H54 (cell line): ENCODE results near the gene HMX2.
"Not testable (repeated sequence)": the region's sequence is repeated elsewhere in the genome, so short reads cannot be mapped to it uniquely, and the experiment has no call there.

Source experiments
- DNase-seq: peaks from one replicate; pipeline ENCODE4 v3.0.0; 2011; ENCODE audit warnings: low spot score, mixed read lengths; ENCODE audit not compliant: insufficient read length
- FAIRE-seq: peaks from 3 replicates; lab custom pipeline; 2011; peaks lifted over from hg19 to GRCh38; lab: Jason Lieb, UNC
- POLR2A ChIP-seq: IDR thresholded peaks from 2 replicates; pipeline ENCODE4 v1.6.1; 2011; ENCODE audit warnings: low read depth, mild to moderate bottlenecking, low read length

Gene HMX2

GRCh38 chr10:123151737-123152135 is 3.8 kb downstream of the HMX2 start:
- TF ChIP-seq POLR2A: no peak
- DNase-seq (no peak), FAIRE-seq (no peak)

GRCh38 chr10:123153486-123154091 is 5.7 kb downstream of the HMX2 start:
- no peak for DNase-seq
- FAIRE-seq: no peak
- no peak for TF ChIP-seq POLR2A

GRCh38 chr10:123154092-123154710 is 6.3 kb downstream of the HMX2 start, which contains the start of gene BUB3:
TSS of gene BUB3 (plus strand) at chr10:123154402. CDS start at chr10:123154918, 516 bp downstream.
- FAIRE-seq: peak; percentile 95
- peak; percentile 77 for TF ChIP-seq POLR2A

GRCh38 chr10:123154711-123155505 is 7.0 kb downstream of the HMX2 start:
- no peak for TF ChIP-seq POLR2A
- DNase-seq (no peak), FAIRE-seq (peak; percentile 20)

More at GRCh38 chr10:123154092-123154710, 6.3 kb downstream of the HMX2 start, which contains the start of gene BUB3:
- DNase-seq: peak; percentile 88

GRCh38 chr10:123156078-123156477 is 8.1 kb downstream of the HMX2 start:
- no peak for DNase-seq
- FAIRE-seq: no peak
- TF ChIP-seq POLR2A: no peak

- no peak for TF ChIP-seq POLR2A
- FAIRE-seq: peak; percentile 94
- DNase-seq: no peak
Observed at GRCh38 chr10:123157210-123157609, 9.3 kb downstream of the HMX2 start.

GRCh38 chr10:123158682-123159081 is 10.7 kb downstream of the HMX2 start:
- FAIRE-seq (no peak), DNase-seq (no peak)
- no peak for TF ChIP-seq POLR2A

- no peak for TF ChIP-seq POLR2A
- no peak for FAIRE-seq
Observed at GRCh38 chr10:123160311-123160980, 12.5 kb downstream of the HMX2 start.

GRCh38 chr10:123164319-123164718 is 16.4 kb downstream of the HMX2 start:
- TF ChIP-seq POLR2A: no peak
- no peak for DNase-seq
- no peak for FAIRE-seq

More at GRCh38 chr10:123160311-123160980, 12.5 kb downstream of the HMX2 start:
- no peak for DNase-seq

- DNase-seq (no peak), FAIRE-seq (no peak)
- no peak for TF ChIP-seq POLR2A
Observed at GRCh38 chr10:123165445-123166072, 17.6 kb downstream of the HMX2 start.

- no peak for TF ChIP-seq POLR2A
- DNase-seq: no peak
- no peak for FAIRE-seq
Observed at GRCh38 chr10:123166618-123167017, 18.7 kb downstream of the HMX2 start.

GRCh38 chr10:123170961-123171360 is 23.0 kb downstream of the HMX2 start:
- DNase-seq: no peak
- TF ChIP-seq POLR2A: no peak
- FAIRE-seq: no peak

- not testable (repeated sequence) for FAIRE-seq, DNase-seq
Observed at GRCh38 chr10:123171616-123172015, 23.7 kb downstream of the HMX2 start.
